ENCODE data around the gene PHAF1.

DNA sequence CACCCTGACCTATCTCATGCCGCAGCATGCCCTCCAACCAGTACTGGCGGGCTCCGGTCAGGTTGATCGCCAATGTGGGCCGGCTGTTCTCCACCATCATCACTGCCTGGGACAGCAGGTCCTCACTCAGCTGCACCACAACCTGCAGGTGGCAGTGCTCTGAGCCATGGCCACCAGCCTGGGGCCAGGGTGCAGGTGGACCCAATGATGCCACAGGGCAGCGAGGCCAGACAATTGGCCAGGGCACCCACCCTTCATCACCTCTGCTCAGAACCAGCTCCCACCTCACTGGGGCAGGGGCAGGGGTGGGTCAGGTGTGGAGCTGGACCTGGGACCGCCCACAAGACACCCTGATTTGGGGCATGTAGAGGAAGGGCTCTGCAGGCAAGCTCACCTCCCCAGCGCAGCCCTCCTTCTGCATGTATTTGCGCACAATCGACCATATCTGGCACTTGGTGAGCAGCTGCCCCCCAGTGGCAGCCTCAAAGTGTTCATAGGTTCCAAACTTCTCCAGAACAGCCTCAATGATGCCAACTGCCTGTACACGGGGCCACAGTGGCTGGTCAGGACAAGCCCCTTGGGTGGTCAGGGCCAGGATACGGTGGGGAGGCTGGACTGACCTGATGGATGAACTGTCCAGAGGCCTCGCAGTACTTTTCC, 69.8 kb downstream of the PHAF1 start:
- TF ChIP-seq, protein P1, sequence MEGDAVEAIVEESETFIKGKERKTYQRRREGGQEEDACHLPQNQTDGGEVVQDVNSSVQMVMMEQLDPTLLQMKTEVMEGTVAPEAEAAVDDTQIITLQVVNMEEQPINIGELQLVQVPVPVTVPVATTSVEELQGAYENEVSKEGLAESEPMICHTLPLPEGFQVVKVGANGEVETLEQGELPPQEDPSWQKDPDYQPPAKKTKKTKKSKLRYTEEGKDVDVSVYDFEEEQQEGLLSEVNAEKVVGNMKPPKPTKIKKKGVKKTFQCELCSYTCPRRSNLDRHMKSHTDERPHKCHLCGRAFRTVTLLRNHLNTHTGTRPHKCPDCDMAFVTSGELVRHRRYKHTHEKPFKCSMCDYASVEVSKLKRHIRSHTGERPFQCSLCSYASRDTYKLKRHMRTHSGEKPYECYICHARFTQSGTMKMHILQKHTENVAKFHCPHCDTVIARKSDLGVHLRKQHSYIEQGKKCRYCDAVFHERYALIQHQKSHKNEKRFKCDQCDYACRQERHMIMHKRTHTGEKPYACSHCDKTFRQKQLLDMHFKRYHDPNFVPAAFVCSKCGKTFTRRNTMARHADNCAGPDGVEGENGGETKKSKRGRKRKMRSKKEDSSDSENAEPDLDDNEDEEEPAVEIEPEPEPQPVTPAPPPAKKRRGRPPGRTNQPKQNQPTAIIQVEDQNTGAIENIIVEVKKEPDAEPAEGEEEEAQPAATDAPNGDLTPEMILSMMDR (IDR thresholded peaks at IDR 0.05) = peak; percentile 65
- TF ChIP-seq SIN3A (IDR thresholded peaks at IDR 0.05; ENCODE audit: borderline replicate concordance, insufficient read depth, low read depth, low read length) (no peak), POLR2AphosphoS5 (IDR thresholded peaks at IDR 0.05; ENCODE audit: low read depth, low read length) (no peak)

All from Panc1 (cell line).